ENCODE measurements around the gene VTN. TPM values are rescaled to one million over a fixed set of nuclear protein-coding genes. Genes with fewer than 3 reads are reported as not detected.

Gene VTN
- total and polyA plus RNA-seq, 4 donors = 0.40 to 2.5 (median 1.6) TPM

- Histone ChIP-seq H3K4me1 (ENCODE audit: control insufficient read depth in 5 of 5, insufficient read depth in 5 of 5, low read length in 5 of 5) (no peaks in the 10 kb centered on the region), H3K4me3 (no peak overlapping the region), H3K36me3 (ENCODE audit: control insufficient read depth in 4 of 4, insufficient read depth in 4 of 4, low read length in 4 of 4) (peaks cover 0 to 27% (median 6%) of the 10 kb centered on the region in 4 donors), H3K9ac (ENCODE audit: insufficient read depth in 1 of 2, low read length in 2 of 2) (no peak overlapping the region), H3K9me3 (ENCODE audit: control insufficient read depth in 4 of 4, insufficient read depth in 3 of 4, low read length in 3 of 4) (no peaks in the 10 kb centered on the region), H3K27ac (ENCODE audit: low read depth in 1 of 2, low read length in 1 of 2) (no peak overlapping the region), H3K27me3 (ENCODE audit: control insufficient read depth in 3 of 3, insufficient read depth in 3 of 3, low read length in 2 of 3) (no peaks in the 10 kb centered on the region)
- WGBS, 2 donors = 69 to 72% methylated on average over 6 of the region's 6 CpGs
- DNase-seq = no peak
- no peak for TF ChIP-seq CTCF (IDR thresholded peaks at IDR 0.05; ENCODE audit: control extremely low read depth, extremely low read depth)
- ATAC-seq (ENCODE audit: insufficient read depth, low FRiP score) = no peak
Observed at GRCh38 chr17:28398280-28398981, 28.3 kb upstream of the VTN start.

GRCh38 chr17:28397687-28398279, 27.7 kb upstream of the VTN start:
- no peak for TF ChIP-seq CTCF (IDR thresholded peaks at IDR 0.05; ENCODE audit: control extremely low read depth, extremely low read depth)
- H3K4me1 ChIP-seq (ENCODE audit: control insufficient read depth in 5 of 5, insufficient read depth in 5 of 5, low read length in 5 of 5) = no peaks in the 10 kb centered on the region
- H3K36me3 ChIP-seq (ENCODE audit: control insufficient read depth in 4 of 4, insufficient read depth in 4 of 4, low read length in 4 of 4) = peaks cover 0 to 27% (median 6%) of the 10 kb centered on the region in 4 donors
- 79 to 90% methylated on average over 7 of the region's 7 CpGs for WGBS, 2 donors
- no peak overlapping the region for H3K4me3 ChIP-seq
- no peak overlapping the region for H3K9ac ChIP-seq (ENCODE audit: insufficient read depth in 1 of 2, low read length in 2 of 2)
- H3K27ac ChIP-seq (ENCODE audit: low read depth in 1 of 2, low read length in 1 of 2) = no peak overlapping the region
- H3K9me3 ChIP-seq (ENCODE audit: control insufficient read depth in 4 of 4, insufficient read depth in 3 of 4, low read length in 3 of 4) = no peaks in the 10 kb centered on the region
- DNase-seq (no peak), ATAC-seq (ENCODE audit: insufficient read depth, low FRiP score) (no peak)
- no peaks in the 10 kb centered on the region for H3K27me3 ChIP-seq (ENCODE audit: control insufficient read depth in 3 of 3, insufficient read depth in 3 of 3, low read length in 2 of 3)

GRCh38 chr17:28397275-28397674, 27.2 kb upstream of the VTN start:
- Histone ChIP-seq H3K4me3 (no peak overlapping the region), H3K36me3 (ENCODE audit: control insufficient read depth in 4 of 4, insufficient read depth in 4 of 4, low read length in 4 of 4) (peaks cover 0 to 31% (median 6%) of the 10 kb centered on the region in 4 donors), H3K27ac (ENCODE audit: low read depth in 1 of 2, low read length in 1 of 2) (no peak overlapping the region), H3K9ac (ENCODE audit: insufficient read depth in 1 of 2, low read length in 2 of 2) (no peak overlapping the region), H3K4me1 (ENCODE audit: control insufficient read depth in 5 of 5, insufficient read depth in 5 of 5, low read length in 5 of 5) (no peaks in the 10 kb centered on the region), H3K27me3 (ENCODE audit: control insufficient read depth in 3 of 3, insufficient read depth in 3 of 3, low read length in 2 of 3) (no peaks in the 10 kb centered on the region), H3K9me3 (ENCODE audit: control insufficient read depth in 4 of 4, insufficient read depth in 3 of 4, low read length in 3 of 4) (no peaks in the 10 kb centered on the region)
- WGBS, 2 donors = 97 to 98% methylated on average over 3 of the region's 3 CpGs
- no peak for TF ChIP-seq CTCF (IDR thresholded peaks at IDR 0.05; ENCODE audit: control extremely low read depth, extremely low read depth)
- ATAC-seq (ENCODE audit: insufficient read depth, low FRiP score) = no peak
- DNase-seq = no peak

Data from lung (tissue), 12 donors.